Heart left ventricle (tissue), 16 donors: ENCODE measurements around the gene CWC22. TPM values are rescaled to one million over a fixed set of nuclear protein-coding genes. Genes with fewer than 3 reads are reported as not detected.

Experiments
- ATAC-seq, 4 donors: fragments of 200-7000 bp; cut with Tn5 transposase; one replicate each; pipeline ENCODE4 v1.9.1; 2020 to 2022; ENCODE audit warnings: moderate library complexity in 4 of 4, mild to moderate bottlenecking in 3 of 4, moderate number of reproducible peaks in 1 of 4
- DNase-seq, 5 donors: peaks; one replicate each; pipeline ENCODE4 v3.0.0-alpha.2; 2020
- H3K27ac ChIP-seq, 12 donors: fragments of 200-600 bp; sonication (generic) in 4 of 12; one replicate each; pipeline versions ENCODE4 v1.5.0 to v1.8.0; 2016 to 2022; ENCODE audit warnings: mild to moderate bottlenecking in 2 of 12
- H3K27me3 ChIP-seq, 9 donors: fragments of 200-600 bp; sonication (generic) in 2 of 9; one replicate each; pipeline versions ENCODE4 v1.5.1 to v1.8.0; 2016 to 2022; ENCODE audit warnings: mild to moderate bottlenecking in 3 of 9
- H3K36me3 ChIP-seq, 9 donors: fragments of 200-600 bp; sonication (generic) in 2 of 9; one replicate each; pipeline versions ENCODE4 v1.5.0 to v1.8.0; 2018 to 2022; ENCODE audit warnings: mild to moderate bottlenecking in 2 of 9
- H3K4me1 ChIP-seq, 12 donors: fragments of 200-600 bp; sonication (generic) in 4 of 12; one replicate each; pipeline versions ENCODE4 v1.5.0 to v1.8.0; 2016 to 2022; ENCODE audit warnings: mild to moderate bottlenecking in 3 of 12
- H3K4me3 ChIP-seq, 12 donors: fragments of 200-600 bp; sonication (generic) in 4 of 12; one replicate each; pipeline versions ENCODE4 v1.5.0 to v1.8.0; 2017 to 2022; ENCODE audit warnings: mild to moderate bottlenecking in 9 of 12, moderate library complexity in 4 of 12
- H3K9me3 ChIP-seq, 12 donors: fragments of 200-600 bp; sonication (generic) in 4 of 12; one replicate each; pipeline versions ENCODE4 v1.5.0 to v1.8.0; 2016 to 2022; ENCODE audit warnings: mild to moderate bottlenecking in 1 of 12
- CTCF ChIP-seq, 12 donors: fragments of 200-600 bp; sonication (generic) in 4 of 12; IDR thresholded peaks; one replicate each; pipeline versions ENCODE4 v1.5.0 to v1.8.0; 2018 to 2022; ENCODE audit warnings: antibody characterized with exemption in 12 of 12, mild to moderate bottlenecking in 5 of 12
- POLR2A ChIP-seq, 2 donors: fragments of 450-650 bp; IDR thresholded peaks; one replicate each; pipeline ENCODE4 v1.6.1; 2017; ENCODE audit warnings: antibody characterized with exemption in 2 of 2, mild to moderate bottlenecking in 2 of 2, moderate library complexity in 2 of 2
- WGBS, 4 donors: extraction: QIAGEN DNeasy Blood & Tissue Kit in 2 of 4; methylation state at CpG; one replicate each; pipeline versions ENCODE4 v1.1.5 to v1.1.7; 2013 to 2018; 5-methylcytosine and 5-hydroxymethylcytosine counted together
- intact Hi-C, 10 donors: fragments of 100-400 bp; cut with DNase I; formaldehyde crosslinking; loops; one replicate each; pipeline versions ENCODE4 v1.11.1 to v1.14.2; 2022
- polyA plus RNA-seq, 2 donors: library from polyadenylated mRNA; stranded (reverse); fragments of 200-250 nt; gene quantifications; one replicate each; pipeline ENCODE4 v1.2.3, GENCODE V29; 2013
- total RNA-seq, 9 donors: library from RNA; depleted of rRNA in 2 of 9; stranded (reverse); fragments of >200 nt in 2 of 9; fragmentation: NEBNext Ultra II Directional in 3 of 9; extraction: Animal tissue kit (Norgen Biotek cat#: 25700) in 3 of 9; gene quantifications; one replicate each; pipeline versions ENCODE4 v1.1.0 to v1.2.4, GENCODE V29; 2016 to 2023
- donor health status: ischemic (EF 13 %, LVEDD 7.1; RV severe dilation, severe dysfunction).
- donor health status: healthy with polysubstance abuse.
- donor health status: DM: no; HTN: yes; CAD: no.
- donor health status: DM: no; HTN: no; CAD: no.
- donor health status: ischemic (EF 25% LVEDD 6.9; RV normal size, moderate dysfunction).
- donor health status: ischemic (EF 25% LVEDD 5.7; RV mildly dilated, moderate dysfunction).
- donor health status: healthy.
- donor health status: DM: yes; HTN: yes; CAD: no.
- donor health status: ischemic (EF 35%, LVEDD 5.7; RV mildly dilated, moderate dysfunction).
- donor health status: nonischemic (EF 11% LVEDD 7.7; RV severe dilation, severe dysfunction).
- donor health status: DM: yes; HTN: yes; CAD: no.
- donor health status: PGD.
- donor health status: ischemic (EF 29% LVEDD 5.4; RV normal size, mild dysfunction).
- donor health status: nonischemic (EF 23%, LVEDD 6.1; RV moderate dilation, normal function).

The CWC22 gene
- total and polyA plus RNA-seq, 11 donors = 6.4 to 17.7 (median 11.1) TPM

GRCh38 chr2:179999000-179999399 is 8.1 kb downstream of the CWC22 start:
- no peaks in the 10 kb centered on the region for H3K27me3 ChIP-seq
- H3K4me3 ChIP-seq = no peak overlapping the region
- H3K27ac ChIP-seq = no peak overlapping the region
- H3K9me3 ChIP-seq = no peaks in the 10 kb centered on the region
- peaks cover 0 to 11% (median 0%) of the 10 kb centered on the region in 9 donors for H3K36me3 ChIP-seq
- no peak for ATAC-seq
- intact Hi-C loops = no loop called here
- H3K4me1 ChIP-seq = peaks cover 0 to 20% (median 9%) of the 10 kb centered on the region in 12 donors
- WGBS, 4 donors = 93 to 98% (median 96%) methylated on average over 4 of the region's 4 CpGs
- DNase-seq = no peak
- no peak for TF ChIP-seq POLR2A (IDR thresholded peaks at IDR 0.05)
- TF ChIP-seq CTCF (IDR thresholded peaks at IDR 0.05) = no peak

- Histone ChIP-seq H3K36me3 (peaks cover 0 to 32% (median 20%) of the 10 kb centered on the region in 9 donors), H3K4me3 (no peak overlapping the region), H3K4me1 (peaks cover 0 to 16% (median 3%) of the 10 kb centered on the region in 12 donors), H3K27ac (no peak overlapping the region), H3K9me3 (no peaks in the 10 kb centered on the region), H3K27me3 (no peaks in the 10 kb centered on the region)
- 94 to 97% (median 96%) methylated on average over 4 of the region's 4 CpGs for whole genome bisulfite sequencing, 4 donors
- no peak for DNase-seq
- ATAC-seq = no peak
- intact Hi-C loops = no loop called here
- TF ChIP-seq CTCF (IDR thresholded peaks at IDR 0.05) = no peak
- no peak for TF ChIP-seq POLR2A (IDR thresholded peaks at IDR 0.05)
These were observed 11.2 kb downstream of the CWC22 start for GRCh38 chr2:179995741-179996515.

GRCh38 chr2:179991344-179991743 is 15.8 kb downstream of the CWC22 start:
- ATAC-seq (no peak), DNase-seq (peak in 1 of 5 donors; percentile 45)
- Histone ChIP-seq H3K4me3 (no peak overlapping the region), H3K36me3 (peaks cover 0 to 63% (median 58%) of the 10 kb centered on the region in 9 donors), H3K27ac (no peak overlapping the region), H3K9me3 (no peaks in the 10 kb centered on the region), H3K27me3 (no peaks in the 10 kb centered on the region), H3K4me1 (peaks cover 0 to 9% (median 0%) of the 10 kb centered on the region in 12 donors)
- intact Hi-C loops = no loop called here
- TF ChIP-seq POLR2A (IDR thresholded peaks at IDR 0.05) = no peak
- TF ChIP-seq CTCF (IDR thresholded peaks at IDR 0.05) = no peak
- WGBS, 4 donors = 80 to 90% (median 85%) methylated on average over 4 of the region's 4 CpGs

GRCh38 chr2:179990676-179991317 is 16.3 kb downstream of the CWC22 start:
- DNase-seq (no peak), ATAC-seq (no peak)
- Histone ChIP-seq H3K4me3 (no peak overlapping the region), H3K27ac (no peak overlapping the region), H3K4me1 (peaks cover 0 to 9% (median under 1%) of the 10 kb centered on the region in 12 donors), H3K27me3 (no peaks in the 10 kb centered on the region), H3K36me3 (peaks cover 0 to 69% (median 63%) of the 10 kb centered on the region in 9 donors), H3K9me3 (no peaks in the 10 kb centered on the region)
- no peak for TF ChIP-seq CTCF (IDR thresholded peaks at IDR 0.05)
- no peak for TF ChIP-seq POLR2A (IDR thresholded peaks at IDR 0.05)
- 74 to 77% (median 76%) methylated on average over 5 of the region's 5 CpGs for WGBS, 4 donors
- intact Hi-C loops = no loop called here
